Testis (tissue), 2 donors: ENCODE data around the gene BCR.

Experiments
- CTCF ChIP-seq, 3 experiments: fragments of 450-650 bp in 2 of 3; fragments of 200-600 bp in 1 of 3; sonication (generic) in 1 of 3; IDR thresholded peaks; one replicate each; pipeline ENCODE4 v1.5.1; 2016 to 2019; ENCODE audit warnings: antibody characterized with exemption in 3 of 3, mild to moderate bottlenecking in 2 of 3, moderate library complexity in 1 of 3
- POLR2A ChIP-seq: fragments of 450-650 bp; IDR thresholded peaks from one replicate; pipeline ENCODE4 v1.6.1; 2017; ENCODE audit warnings: antibody characterized with exemption, mild to moderate bottlenecking, moderate library complexity

GRCh38 chr22:23230348-23231068, 50.2 kb downstream of the BCR start:
- no peak for TF ChIP-seq CTCF (IDR thresholded peaks at IDR 0.05)
- TF ChIP-seq POLR2A = no peak
